Measurements from ENCODE around the gene ACOT12. TPM values are rescaled to one million over a fixed set of nuclear protein-coding genes. Genes with fewer than 3 reads are reported as not detected.

Gene ACOT12
- total RNA-seq (2016; rRNA removed; fragmentation: Illumina TruSeq; extraction: Trizol), result not detected in 2 replicates
- not detected in 2 replicates for total RNA-seq (2016; cell fraction: cytosol; rRNA removed; fragmentation: Illumina TruSeq; extraction: Trizol; ENCODE audit: low read depth)
- not detected in 2 replicates for total RNA-seq (2016; cell fraction: insoluble cytoplasmic fraction; rRNA removed; fragmentation: Illumina TruSeq; extraction: Trizol)
- total RNA-seq (2016; cell fraction: membrane; rRNA removed; fragmentation: Illumina TruSeq; extraction: Trizol), result not detected in 2 replicates
- total RNA-seq (2016; cell fraction: nucleus; rRNA removed; fragmentation: Illumina TruSeq; extraction: Trizol), result not detected in 2 replicates
- not detected in 2 replicates for polyA plus RNA-seq (2011; rRNA removed)
- polyA plus RNA-seq (2011; cell fraction: cytosol; rRNA removed), result not detected in 2 replicates
- 0.05 TPM in 1 of 2 replicates, not detected in the other for polyA plus RNA-seq (2011; cell fraction: nucleus; rRNA removed)
- polyA plus RNA-seq (2012), result 0.09 TPM in 1 of 2 replicates, not detected in the other
- not detected in 2 replicates for polyA plus RNA-seq (2016; cell fraction: cytosol; fragmentation: Illumina TruSeq; extraction: Trizol; ENCODE audit: low read depth)
- not detected in 2 replicates for polyA plus RNA-seq (2016; cell fraction: insoluble cytoplasmic fraction; fragmentation: Illumina TruSeq; extraction: Trizol; ENCODE audit: low read depth)
- polyA plus RNA-seq (2016; cell fraction: membrane; fragmentation: Illumina TruSeq; extraction: Trizol; ENCODE audit: low read depth), result not detected in 2 replicates
- polyA plus RNA-seq (2016; cell fraction: nucleus; fragmentation: Illumina TruSeq; extraction: Trizol; ENCODE audit: insufficient read depth, low read depth), result 0.29 TPM in 1 of 2 replicates, not detected in the other
- not detected in 2 replicates for polyA minus RNA-seq (2011; rRNA and poly(A)+ RNA removed; ENCODE audit: low replicate concordance)
- polyA minus RNA-seq (2011; cell fraction: cytosol; rRNA and poly(A)+ RNA removed), result not detected in 2 replicates
- polyA minus RNA-seq (2011; cell fraction: nucleus; rRNA and poly(A)+ RNA removed), result not detected in 2 replicates
- Bru-seq, nascent RNA, result percentile 18 among the genes with signal in this experiment
- percentile 2 among the genes with signal in this experiment for BruChase-seq, experiment 1, labeled RNA remaining after a 6-hour chase
- percentile 15 among the genes with signal in this experiment for BruChase-seq, experiment 2, labeled RNA remaining after a 2-hour chase
- long read RNA-seq, experiment 1, result 0 reads
- long read RNA-seq, experiment 2, result 0 reads

DNA sequence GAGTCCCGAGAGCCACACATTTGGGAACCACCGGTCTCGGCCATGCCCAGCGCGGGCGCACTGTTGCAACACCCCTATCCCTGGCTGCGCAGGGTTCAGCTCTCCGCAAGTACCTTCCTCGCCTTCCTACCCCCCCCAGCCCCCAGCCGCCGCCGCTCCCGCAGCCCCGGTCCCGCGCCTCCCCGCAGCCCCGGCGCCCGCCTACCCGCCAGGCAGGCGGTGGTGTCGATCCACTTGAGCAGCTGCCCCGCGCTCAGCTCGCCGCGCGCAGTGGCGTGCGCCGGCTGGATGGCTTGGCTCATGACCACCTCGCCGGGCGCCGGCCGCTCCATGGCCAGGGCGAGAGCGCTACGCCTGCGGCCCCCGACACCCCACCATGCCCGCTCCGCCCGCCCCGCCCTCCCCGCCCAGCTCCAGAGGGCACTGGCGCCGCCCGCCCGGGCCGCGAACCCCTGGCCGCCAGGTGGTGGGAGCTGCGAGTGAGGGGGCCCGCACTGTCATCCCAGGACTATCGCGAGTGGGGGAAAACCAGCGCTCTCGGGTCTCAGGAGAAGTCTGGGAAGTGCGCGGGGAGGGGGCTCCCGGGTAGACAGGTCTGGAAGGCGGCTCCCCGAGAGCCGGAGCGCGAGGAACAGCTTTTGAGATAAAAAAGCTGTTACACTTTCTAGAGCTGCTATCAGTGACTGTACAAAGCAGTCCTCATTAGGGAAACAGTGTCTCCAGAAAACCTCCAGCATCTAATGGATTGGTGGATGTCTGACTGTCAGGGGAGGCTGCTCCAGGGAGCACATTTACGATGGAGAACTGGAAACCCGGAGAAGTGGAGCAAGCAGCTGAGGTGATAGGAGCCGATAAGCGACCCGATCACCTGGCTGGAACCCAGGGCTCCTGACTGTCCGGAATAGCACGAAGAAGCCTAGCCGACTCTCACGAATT, at the start of gene ACOT12:
ACOT12 (minus strand) TSS at position 352 of the 936 bp plus-strand sequence; CDS start at position 332, 20 bp downstream.
- H2AFZ ChIP-seq (ENCODE audit: low read length), result no peak within 1 kb of the TSS
- H3K27me3 ChIP-seq (ENCODE audit: control insufficient read depth in 1 of 2, insufficient read depth in 2 of 2, low read length in 2 of 2), result peaks cover 2 to 17% of the 10 kb centered on the region in 2 experiments; a peak in 3 of 5 replicates
- H3K4me2 ChIP-seq (ENCODE audit: low read depth, low read length), result peak within 1 kb of the TSS; percentile 67
- H3K79me2 ChIP-seq (ENCODE audit: insufficient read depth, low read length), result no peaks in the 10 kb centered on the region
- H3K9me3 ChIP-seq (ENCODE audit: low read length), result no peaks in the 10 kb centered on the region
- DNase-seq (ENCODE audit: low spot score), result no peak
- ChIA-PET POLR2A (interaction anchor here (0.6 kb wide), 1 partner anchor 33 kb away, joined by 3 read pairs; no protein-coding TSS in a partner anchor), CTCF (ENCODE audit: low intra/inter-chr PET ratio, low total read pairs) (no interaction called here)
- H3K4me3 ChIP-seq (replicated peaks in 1 of 3; ENCODE audit: insufficient read depth in 1 of 3, low read depth in 2 of 3, low read length in 3 of 3), result peak within 1 kb of the TSS in 2 of 3 experiments; percentile 28 to 64; a peak in 3 of 6 replicates
- FAIRE-seq, result no peak
- intact Hi-C loops (cut with micrococcal nuclease; ENCODE audit: unreplicated experiment) (no loop called here), in situ Hi-C loops (cut with HindIII; ENCODE audit: extremely low pct_ligation_motif_present, low pct_unique_long_range_greater_than_20kb) (no loop called here)
- no peaks in the 10 kb centered on the region for H4K20me1 ChIP-seq (ENCODE audit: insufficient read depth, low read length)
- WGBS (ENCODE audit: low lambda C conversion rate), result 4% methylated on average over 29 of the region's 77 CpGs
- no TSS peak for BruUV-seq (replicated peaks)
- H3K4me1 ChIP-seq (ENCODE audit: insufficient read depth, low read length), result no peaks in the 10 kb centered on the region
- no peaks in the 10 kb centered on the region for H3K36me3 ChIP-seq (replicated peaks in 1 of 2; ENCODE audit: control insufficient read depth in 1 of 2, insufficient read depth in 2 of 2, low read length in 2 of 2)
- ATAC-seq, result peak; percentile 82
- no peak within 1 kb of the TSS for H3K9ac ChIP-seq (ENCODE audit: insufficient read depth, low read depth, low read length)
- no peak within 1 kb of the TSS for H3K27ac ChIP-seq (ENCODE audit: extremely low read length, insufficient read depth, low read length)
- TF ChIP-seq, protein P1, sequence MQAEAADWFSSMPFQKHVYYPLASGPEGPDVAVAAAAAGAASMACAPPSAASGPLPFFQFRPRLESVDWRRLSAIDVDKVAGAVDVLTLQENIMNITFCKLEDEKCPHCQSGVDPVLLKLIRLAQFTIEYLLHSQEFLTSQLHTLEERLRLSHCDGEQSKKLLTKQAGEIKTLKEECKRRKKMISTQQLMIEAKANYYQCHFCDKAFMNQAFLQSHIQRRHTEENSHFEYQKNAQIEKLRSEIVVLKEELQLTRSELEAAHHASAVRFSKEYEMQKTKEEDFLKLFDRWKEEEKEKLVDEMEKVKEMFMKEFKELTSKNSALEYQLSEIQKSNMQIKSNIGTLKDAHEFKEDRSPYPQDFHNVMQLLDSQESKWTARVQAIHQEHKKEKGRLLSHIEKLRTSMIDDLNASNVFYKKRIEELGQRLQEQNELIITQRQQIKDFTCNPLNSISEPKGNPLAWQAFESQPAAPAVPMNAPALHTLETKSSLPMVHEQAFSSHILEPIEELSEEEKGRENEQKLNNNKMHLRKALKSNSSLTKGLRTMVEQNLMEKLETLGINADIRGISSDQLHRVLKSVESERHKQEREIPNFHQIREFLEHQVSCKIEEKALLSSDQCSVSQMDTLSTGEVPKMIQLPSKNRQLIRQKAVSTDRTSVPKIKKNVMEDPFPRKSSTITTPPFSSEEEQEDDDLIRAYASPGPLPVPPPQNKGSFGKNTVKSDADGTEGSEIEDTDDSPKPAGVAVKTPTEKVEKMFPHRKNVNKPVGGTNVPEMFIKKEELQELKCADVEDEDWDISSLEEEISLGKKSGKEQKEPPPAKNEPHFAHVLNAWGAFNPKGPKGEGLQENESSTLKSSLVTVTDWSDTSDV (CRISPR knock-in tag; IDR thresholded peaks at IDR 0.05), result no peak
- TF ChIP-seq NFRKB (IDR thresholded peaks at IDR 0.05) (no peak), MAZ (IDR thresholded peaks at IDR 0.05; ENCODE audit: borderline replicate concordance, low read depth, low read length) (no peak), MAZ (CRISPR knock-in tag; IDR thresholded peaks at IDR 0.05; ENCODE audit: low read depth) (0 out of 2 replicates have a peak, but pooled peaks have one; percentile 36), KDM6A (CRISPR knock-in tag; IDR thresholded peaks at IDR 0.05; ENCODE audit: low read depth) (no peak)
- TF ChIP-seq, protein P2, sequence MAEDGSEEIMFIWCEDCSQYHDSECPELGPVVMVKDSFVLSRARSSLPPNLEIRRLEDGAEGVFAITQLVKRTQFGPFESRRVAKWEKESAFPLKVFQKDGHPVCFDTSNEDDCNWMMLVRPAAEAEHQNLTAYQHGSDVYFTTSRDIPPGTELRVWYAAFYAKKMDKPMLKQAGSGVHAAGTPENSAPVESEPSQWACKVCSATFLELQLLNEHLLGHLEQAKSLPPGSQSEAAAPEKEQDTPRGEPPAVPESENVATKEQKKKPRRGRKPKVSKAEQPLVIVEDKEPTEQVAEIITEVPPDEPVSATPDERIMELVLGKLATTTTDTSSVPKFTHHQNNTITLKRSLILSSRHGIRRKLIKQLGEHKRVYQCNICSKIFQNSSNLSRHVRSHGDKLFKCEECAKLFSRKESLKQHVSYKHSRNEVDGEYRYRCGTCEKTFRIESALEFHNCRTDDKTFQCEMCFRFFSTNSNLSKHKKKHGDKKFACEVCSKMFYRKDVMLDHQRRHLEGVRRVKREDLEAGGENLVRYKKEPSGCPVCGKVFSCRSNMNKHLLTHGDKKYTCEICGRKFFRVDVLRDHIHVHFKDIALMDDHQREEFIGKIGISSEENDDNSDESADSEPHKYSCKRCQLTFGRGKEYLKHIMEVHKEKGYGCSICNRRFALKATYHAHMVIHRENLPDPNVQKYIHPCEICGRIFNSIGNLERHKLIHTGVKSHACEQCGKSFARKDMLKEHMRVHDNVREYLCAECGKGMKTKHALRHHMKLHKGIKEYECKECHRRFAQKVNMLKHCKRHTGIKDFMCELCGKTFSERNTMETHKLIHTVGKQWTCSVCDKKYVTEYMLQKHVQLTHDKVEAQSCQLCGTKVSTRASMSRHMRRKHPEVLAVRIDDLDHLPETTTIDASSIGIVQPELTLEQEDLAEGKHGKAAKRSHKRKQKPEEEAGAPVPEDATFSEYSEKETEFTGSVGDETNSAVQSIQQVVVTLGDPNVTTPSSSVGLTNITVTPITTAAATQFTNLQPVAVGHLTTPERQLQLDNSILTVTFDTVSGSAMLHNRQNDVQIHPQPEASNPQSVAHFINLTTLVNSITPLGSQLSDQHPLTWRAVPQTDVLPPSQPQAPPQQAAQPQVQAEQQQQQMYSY (CRISPR knock-in tag; IDR thresholded peaks at IDR 0.05), result peak; percentile 78; the same call in 1 of the 2 replicates
- TF ChIP-seq, protein P3, sequence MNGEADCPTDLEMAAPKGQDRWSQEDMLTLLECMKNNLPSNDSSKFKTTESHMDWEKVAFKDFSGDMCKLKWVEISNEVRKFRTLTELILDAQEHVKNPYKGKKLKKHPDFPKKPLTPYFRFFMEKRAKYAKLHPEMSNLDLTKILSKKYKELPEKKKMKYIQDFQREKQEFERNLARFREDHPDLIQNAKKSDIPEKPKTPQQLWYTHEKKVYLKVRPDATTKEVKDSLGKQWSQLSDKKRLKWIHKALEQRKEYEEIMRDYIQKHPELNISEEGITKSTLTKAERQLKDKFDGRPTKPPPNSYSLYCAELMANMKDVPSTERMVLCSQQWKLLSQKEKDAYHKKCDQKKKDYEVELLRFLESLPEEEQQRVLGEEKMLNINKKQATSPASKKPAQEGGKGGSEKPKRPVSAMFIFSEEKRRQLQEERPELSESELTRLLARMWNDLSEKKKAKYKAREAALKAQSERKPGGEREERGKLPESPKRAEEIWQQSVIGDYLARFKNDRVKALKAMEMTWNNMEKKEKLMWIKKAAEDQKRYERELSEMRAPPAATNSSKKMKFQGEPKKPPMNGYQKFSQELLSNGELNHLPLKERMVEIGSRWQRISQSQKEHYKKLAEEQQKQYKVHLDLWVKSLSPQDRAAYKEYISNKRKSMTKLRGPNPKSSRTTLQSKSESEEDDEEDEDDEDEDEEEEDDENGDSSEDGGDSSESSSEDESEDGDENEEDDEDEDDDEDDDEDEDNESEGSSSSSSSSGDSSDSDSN (CRISPR knock-in tag; IDR thresholded peaks at IDR 0.05), result peak; percentile 45; the same call in 1 of the 2 replicates
